Osteocyte (in vitro differentiated cells): Measurements from ENCODE around the gene FITM1. TPM values are rescaled to one million over a fixed set of nuclear protein-coding genes. Genes with fewer than 3 reads are reported as not detected.

Experiments used
- DNase-seq: peaks from one replicate; pipeline ENCODE4 v3.0.0; 2021; ENCODE audit warnings: mixed read lengths; ENCODE audit not compliant: unreplicated experiment; ENCODE audit errors: extremely low spot score
- H3K27ac Mint-ChIP-seq: one replicate; pipeline ENCODE4 v1.8.0; 2021; ENCODE audit warnings: mild to moderate bottlenecking, mixed read lengths; ENCODE audit not compliant: unreplicated experiment
- H3K27me3 Mint-ChIP-seq: one replicate; pipeline ENCODE4 v1.8.0; 2021; ENCODE audit warnings: mixed read lengths; ENCODE audit not compliant: unreplicated experiment
- H3K36me3 Mint-ChIP-seq: one replicate; pipeline ENCODE4 v1.8.0; 2021; ENCODE audit warnings: mixed read lengths; ENCODE audit not compliant: unreplicated experiment
- H3K4me1 Mint-ChIP-seq: one replicate; pipeline ENCODE4 v1.8.0; 2021; ENCODE audit warnings: mixed read lengths; ENCODE audit not compliant: unreplicated experiment
- H3K4me3 Mint-ChIP-seq: one replicate; pipeline ENCODE4 v1.8.0; 2021; ENCODE audit warnings: mild to moderate bottlenecking, moderate library complexity, mixed read lengths; ENCODE audit not compliant: unreplicated experiment
- H3K9me3 Mint-ChIP-seq: one replicate; pipeline ENCODE4 v1.8.0; 2021; ENCODE audit warnings: mixed read lengths; ENCODE audit not compliant: unreplicated experiment
- CTCF ChIP-seq: fragments of 200-600 bp; sonication (generic); IDR thresholded peaks from 2 replicates; pipeline ENCODE4 v1.5.0; 2021; ENCODE audit warnings: antibody characterized with exemption, mild to moderate bottlenecking, moderate library complexity
- total RNA-seq: library from RNA; stranded (reverse); gene quantifications from 2 replicates; pipeline ENCODE4 v1.2.1, GENCODE V29; 2021

FITM1 gene
- total RNA-seq, 1 donor from 2014 or later: 0.73 TPM

DNA sequence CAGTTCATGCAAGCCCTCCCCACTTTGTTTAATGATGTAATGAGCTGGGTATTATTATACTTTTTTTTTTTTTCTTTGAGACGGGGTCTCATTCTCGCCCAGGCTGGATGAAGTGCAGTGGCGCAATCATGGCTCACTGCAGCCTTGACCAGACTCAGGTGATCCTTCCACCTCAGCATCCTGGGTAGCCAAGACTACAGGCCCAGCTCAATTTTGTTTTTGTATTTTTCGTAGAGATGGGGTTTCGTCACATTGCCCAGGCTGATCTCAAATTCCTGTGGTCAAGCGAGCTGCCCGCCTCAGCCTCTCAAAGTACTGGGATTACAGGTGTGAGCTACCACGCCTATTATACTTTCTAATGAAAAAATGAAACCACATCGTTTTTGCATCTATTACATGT is 20.4 kb upstream of the FITM1 start:
- Mint-ChIP-seq H3K4me1 (peaks cover 10% of the 10 kb centered on the region), H3K9me3 (no peaks in the 10 kb centered on the region), H3K36me3 (no peaks in the 10 kb centered on the region), H3K27ac (no peak overlapping the region), H3K4me3 (no peak overlapping the region), H3K27me3 (no peaks in the 10 kb centered on the region)
- no peak for TF ChIP-seq CTCF
- no peak for DNase-seq

DNA sequence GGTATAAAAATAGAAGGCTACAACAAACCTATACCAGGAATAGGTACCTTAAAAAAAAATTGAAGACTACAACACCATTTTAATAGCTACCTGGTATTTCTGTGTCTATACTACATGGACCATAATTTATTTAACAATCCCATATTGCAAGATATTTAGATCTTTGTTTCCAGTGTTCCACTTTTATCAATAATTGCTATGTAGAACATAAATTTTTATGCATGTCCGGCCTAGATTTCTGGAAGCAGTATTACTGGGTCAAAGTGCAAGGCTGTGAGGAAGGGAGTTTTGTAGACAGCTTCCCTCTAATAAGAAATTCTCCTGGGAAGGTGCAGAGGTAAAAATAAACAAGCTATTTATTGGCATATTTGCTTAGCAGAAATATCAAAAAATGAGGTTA is 19.9 kb upstream of the FITM1 start:
- no peak for DNase-seq
- peaks cover 14% of the 10 kb centered on the region for H3K4me1 Mint-ChIP-seq
- no peaks in the 10 kb centered on the region for H3K9me3 Mint-ChIP-seq
- H3K36me3 Mint-ChIP-seq: no peaks in the 10 kb centered on the region
- no peaks in the 10 kb centered on the region for H3K27me3 Mint-ChIP-seq
- H3K4me3 Mint-ChIP-seq: no peak overlapping the region
- TF ChIP-seq CTCF: no peak
- no peak overlapping the region for H3K27ac Mint-ChIP-seq

DNA sequence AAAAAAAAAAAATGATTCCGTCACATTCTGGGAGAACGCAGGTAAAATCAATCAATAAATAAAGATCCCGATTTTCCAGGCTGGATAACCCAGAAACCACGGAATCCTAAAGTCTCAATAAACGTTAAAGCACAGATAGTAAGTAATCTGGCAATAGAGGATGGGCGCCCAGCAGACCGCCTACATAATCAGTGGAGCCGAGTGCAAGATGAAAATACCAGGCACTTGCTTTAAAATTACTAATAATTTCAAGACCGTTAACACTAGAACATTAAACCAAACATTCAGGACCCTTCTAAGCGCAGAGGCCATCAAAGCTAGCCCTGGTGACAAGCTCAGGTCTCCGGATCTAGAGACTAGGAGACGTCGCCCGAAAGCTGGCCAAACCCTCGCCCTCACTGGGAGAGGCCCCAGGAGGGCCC is 17.1 kb upstream of the FITM1 start:
- peaks cover 21% of the 10 kb centered on the region for H3K4me1 Mint-ChIP-seq
- no peak for TF ChIP-seq CTCF
- peak overlapping the region; percentile 99 for H3K27ac Mint-ChIP-seq
- no peak for DNase-seq
- H3K27me3 Mint-ChIP-seq: no peaks in the 10 kb centered on the region
- H3K4me3 Mint-ChIP-seq: peak overlapping the region; percentile 95
- H3K36me3 Mint-ChIP-seq: peaks cover 3% of the 10 kb centered on the region
- H3K9me3 Mint-ChIP-seq: no peaks in the 10 kb centered on the region

- H3K9me3 Mint-ChIP-seq: no peaks in the 10 kb centered on the region
- DNase-seq: peak; percentile 89
- no peaks in the 10 kb centered on the region for H3K27me3 Mint-ChIP-seq
- no peak for TF ChIP-seq CTCF
- peaks cover 16% of the 10 kb centered on the region for H3K4me1 Mint-ChIP-seq
- H3K36me3 Mint-ChIP-seq: peaks cover 9% of the 10 kb centered on the region
- H3K27ac Mint-ChIP-seq: peak overlapping the region; percentile 99
- H3K4me3 Mint-ChIP-seq: peak overlapping the region; percentile 95
These were observed 16.5 kb upstream of the FITM1 start for GRCh38 chr14:24113801-24114531.

- peak within 1 kb of the TSS; percentile 99 for H3K27ac Mint-ChIP-seq
- no peak for TF ChIP-seq CTCF
- no peaks in the 10 kb centered on the region for H3K27me3 Mint-ChIP-seq
- H3K9me3 Mint-ChIP-seq: no peaks in the 10 kb centered on the region
- H3K4me3 Mint-ChIP-seq: peak within 1 kb of the TSS; percentile 95
- peak; percentile 100 for DNase-seq
- H3K36me3 Mint-ChIP-seq: peaks cover 17% of the 10 kb centered on the region
- H3K4me1 Mint-ChIP-seq: peaks cover 14% of the 10 kb centered on the region
These were observed 15.7 kb upstream of the FITM1 start, which contains the start of the genes DCAF11 and NRL for GRCh38 chr14:24114532-24115421. TSS of gene DCAF11 (plus strand) at chr14:24114777. CDS start at chr14:24115595, 818 bp downstream. TSS of gene NRL (minus strand) at chr14:24114949. CDS start at chr14:24082848, 32,101 bp downstream.
